ENCODE results near the gene TUBA4A.
"Not testable (repeated sequence)": the region's sequence is repeated elsewhere in the genome, so short reads cannot be mapped to it uniquely, and the experiment has no call there.

Gene TUBA4A

GRCh38 chr2:219266886-219267285, 13.2 kb upstream of the TUBA4A start:
- no peak for DNase-seq

- no peak for DNase-seq
These were observed 12.5 kb upstream of the TUBA4A start for GRCh38 chr2:219266232-219266631.

GRCh38 chr2:219261024-219261855, 7.5 kb upstream of the TUBA4A start:
- DNase-seq, result no peak

GRCh38 chr2:219258942-219259341, 5.2 kb upstream of the TUBA4A start:
- not testable (repeated sequence) for DNase-seq

GRCh38 chr2:219254590-219255201, 978 bp upstream of the TUBA4A start:
- DNase-seq, result peak; percentile 49

GRCh38 chr2:219252900-219253752, 592 bp downstream of the TUBA4A start, which contains the start of gene TUBA4B:
Gene TUBA4B, plus strand, starts transcription at chr2:219253243. Its CDS starts 165 bp downstream, at chr2:219253408.
- DNase-seq, result peak; percentile 75

GRCh38 chr2:219252570-219252899, 1.2 kb downstream of the TUBA4A start:
- DNase-seq, result no peak

- peak; percentile 50 for DNase-seq
These were observed 1.6 kb downstream of the TUBA4A start for GRCh38 chr2:219252084-219252483.

GRCh38 chr2:219251656-219252055, 2.1 kb downstream of the TUBA4A start:
- DNase-seq, result no peak

- DNase-seq, result no peak
These were observed 3.5 kb downstream of the TUBA4A start for GRCh38 chr2:219250049-219250781.

GRCh38 chr2:219249203-219249980, 4.3 kb downstream of the TUBA4A start:
- DNase-seq, result peak; percentile 58

GRCh38 chr2:219248845-219249202, 4.9 kb downstream of the TUBA4A start:
- no peak for DNase-seq

- DNase-seq, result peak; percentile 74
These were observed 5.8 kb downstream of the TUBA4A start for GRCh38 chr2:219247678-219248642.

GRCh38 chr2:219246559-219246958, 7.2 kb downstream of the TUBA4A start:
- DNase-seq, result no peak

- DNase-seq, result peak; percentile 31
These were observed 7.9 kb downstream of the TUBA4A start for GRCh38 chr2:219245899-219246230.

- peak; percentile 92 for DNase-seq
These were observed 8.4 kb downstream of the TUBA4A start, which contains the start of the genes GLB1L and STK16 for GRCh38 chr2:219245148-219245898. Gene GLB1L, minus strand, starts transcription at chr2:219245444. Its CDS starts 1,871 bp downstream, at chr2:219243573. Gene STK16, plus strand, starts transcription at chr2:219245479. Its CDS starts 521 bp downstream, at chr2:219246000.

GRCh38 chr2:219244789-219245147, 8.9 kb downstream of the TUBA4A start:
- no peak for DNase-seq

- DNase-seq, result no peak
These were observed 10.4 kb downstream of the TUBA4A start for GRCh38 chr2:219243291-219243761.

- no peak for DNase-seq
These were observed 19.4 kb downstream of the TUBA4A start for GRCh38 chr2:219234331-219234730.

GRCh38 chr2:219230059-219230540, 23.6 kb downstream of the TUBA4A start:
- peak; percentile 80 for DNase-seq

All from stimulated activated CD4-positive, alpha-beta T cell treated with anti-CD3 and anti-CD28 coated beads, Interleukin-15, amount 100 ng/mL, for 24 hours (primary cell).